K562 (cell line): ENCODE data around the gene VEGFA. TPM values are rescaled to one million over a fixed set of nuclear protein-coding genes. Genes with fewer than 3 reads are reported as not detected.

ENCODE experiments used
- ARID1B ChIP-seq: fragments of 450-650 bp; IDR thresholded peaks from 2 replicates; pipeline ENCODE4 v1.6.1; 2016; ENCODE audit warnings: antibody characterized with exemption, mild to moderate bottlenecking, inconsistent platforms
- ATF7 ChIP-seq: fragments of 450-650 bp; IDR thresholded peaks from 2 replicates; pipeline ENCODE4 v1.7.1; 2014; ENCODE audit warnings: mild to moderate bottlenecking, moderate library complexity
- BRD4 ChIP-seq: fragments of 200-600 bp; sonication (generic); IDR thresholded peaks from 2 replicates; pipeline ENCODE4 v1.6.1; 2017; ENCODE audit warnings: inconsistent platforms
- BRF1 ChIP-seq: IDR thresholded peaks from 3 replicates; pipeline ENCODE4 v1.6.1; 2011; ENCODE audit warnings: borderline replicate concordance, mild to moderate bottlenecking; ENCODE audit not compliant: insufficient read length; ENCODE audit errors: extremely low read depth
- E2F1 ChIP-seq: sonication (generic); formaldehyde crosslinking; IDR thresholded peaks from 2 replicates; pipeline ENCODE4 v1.8.1; 2023; ENCODE audit warnings: mild to moderate bottlenecking, missing genetic modification reagents, moderate library complexity
- ETS1 ChIP-seq: conservative IDR thresholded peaks from 2 replicates; pipeline ENCODE4 v1.6.1; 2011; ENCODE audit warnings: low read depth, mild to moderate bottlenecking, low read length; ENCODE audit not compliant: control insufficient read depth
- GABPA ChIP-seq: fragments of 200-800 bp; sonication (Bioruptor generic); conservative IDR thresholded peaks from 2 replicates; pipeline ENCODE4 v1.6.1; 2016; ENCODE audit warnings: low read depth, missing genetic modification characterization, missing compliant biosample characterization
- GATAD2A ChIP-seq: fragments of 450-650 bp; IDR thresholded peaks from 2 replicates; pipeline ENCODE4 v1.6.1; 2017
- HMGXB4 ChIP-seq: sonication (generic); formaldehyde crosslinking; IDR thresholded peaks from 2 replicates; pipeline ENCODE4 v1.8.1; 2023; ENCODE audit warnings: mild to moderate bottlenecking, missing genetic modification reagents
- L3MBTL2 ChIP-seq: fragments of 450-650 bp; IDR thresholded peaks from 2 replicates; pipeline ENCODE4 v1.6.1; 2016; ENCODE audit warnings: mild to moderate bottlenecking, moderate library complexity
- MECOM ChIP-seq: fragments of 250-450 bp; sonication (Bioruptor Pico); IDR thresholded peaks from 2 replicates; pipeline ENCODE4 v1.8.0; 2022; ENCODE audit warnings: inconsistent platforms
- MEF2D ChIP-seq: conservative IDR thresholded peaks from 2 replicates; pipeline ENCODE4 v1.6.1; 2016; ENCODE audit warnings: low read depth, missing genetic modification characterization, missing compliant biosample characterization
- MTA3 ChIP-seq: fragments of 450-650 bp; formaldehyde crosslinking; IDR thresholded peaks from 2 replicates; pipeline ENCODE4 v1.6.1; 2017; ENCODE audit warnings: mild to moderate bottlenecking, borderline replicate concordance
- PCBP2 ChIP-seq: fragments of 200-400 bp; formaldehyde crosslinking; IDR thresholded peaks from 2 replicates; pipeline ENCODE4 v1.6.1; 2018; ENCODE audit warnings: low read length, low read depth, mild to moderate bottlenecking, moderate library complexity; ENCODE audit not compliant: poor library complexity, severe bottlenecking
- RBM22 ChIP-seq: fragments of 200-400 bp; formaldehyde crosslinking; IDR thresholded peaks from 2 replicates; pipeline ENCODE4 v1.6.1; 2018; ENCODE audit warnings: low read length, low read depth; ENCODE audit not compliant: poor library complexity, severe bottlenecking
- SNAPC5 ChIP-seq: fragments of 250-450 bp; sonication (Bioruptor Pico); IDR thresholded peaks from 2 replicates; pipeline ENCODE4 v1.8.0; 2021; ENCODE audit warnings: moderate library complexity, mild to moderate bottlenecking, inconsistent platforms
- TARDBP ChIP-seq: fragments of 450-650 bp; IDR thresholded peaks from 2 replicates; pipeline ENCODE4 v1.6.1; 2016
- WHSC1 ChIP-seq: IDR thresholded peaks from one replicate; pipeline ENCODE4 v1.6.1; 2012; ENCODE audit warnings: low read length, control low read depth, inconsistent platforms
- ZNF431 ChIP-seq: sonication (generic); formaldehyde crosslinking; IDR thresholded peaks from 2 replicates; pipeline ENCODE4 v1.8.0; 2022; ENCODE audit warnings: mild to moderate bottlenecking, missing genetic modification reagents
- ZNF561 ChIP-seq: fragments of 450-650 bp; formaldehyde crosslinking; conservative IDR thresholded peaks from 2 replicates; pipeline ENCODE4 v1.4.0; 2020; ENCODE audit warnings: mild to moderate bottlenecking, moderate library complexity
- ZNF699 ChIP-seq: fragments of 250-450 bp; sonication (Bioruptor Pico); IDR thresholded peaks from 2 replicates; pipeline ENCODE4 v1.8.0; 2021; ENCODE audit warnings: mild to moderate bottlenecking, moderate library complexity; ENCODE audit not compliant: insufficient replicate concordance
- ZNF740 ChIP-seq, 3 experiments: fragments of 200-800 bp in 1 of 3; sonication (Bioruptor generic) in 1 of 3; sonication (generic) in 1 of 3; formaldehyde crosslinking in 1 of 3; IDR thresholded peaks; 2 replicates each; pipeline versions ENCODE4 v1.6.1 to v1.8.0; 2016 to 2022; ENCODE audit warnings: mild to moderate bottlenecking in 2 of 3, missing compliant biosample characterization in 2 of 3, missing genetic modification characterization in 2 of 3, missing genetic modification reagents in 1 of 3
- ZSCAN29 ChIP-seq: fragments of 450-650 bp; IDR thresholded peaks from 2 replicates; pipeline ENCODE4 v1.6.1; 2017
- ZSCAN32 ChIP-seq: fragments of 450-650 bp; formaldehyde crosslinking; IDR thresholded peaks from 2 replicates; pipeline ENCODE4 v1.4.0; 2020; ENCODE audit warnings: mild to moderate bottlenecking, moderate library complexity
- polyA plus RNA-seq, 8 experiments: library from polyadenylated mRNA; depleted of rRNA in 4 of 8; stranded (reverse) in 5 of 8; unstranded in 3 of 8; fragments of >200 nt; fragmentation: Nextera tagmentation in 2 of 8; fragmentation: Illumina TruSeq in 1 of 8; extraction: Ambion mirVana in 2 of 8; extraction: Trizol in 1 of 8; gene quantifications; 2 replicates each; pipeline versions ENCODE4 v1.2.1 to v1.2.3, GENCODE V29; 2011 to 2014; ENCODE audit warnings: inconsistent platforms in 1 of 8, missing spikeins in 1 of 8
- total RNA-seq, 7 experiments: library from RNA; depleted of rRNA in 6 of 7; stranded (reverse); fragments of >200 nt in 6 of 7; fragmentation: Illumina TruSeq in 2 of 7; extraction: Trizol in 2 of 7; gene quantifications; 2 replicates each; pipeline versions ENCODE4 v1.2.1 to v1.2.3, GENCODE V29; 2011 to 2021; ENCODE audit warnings: low replicate concordance in 1 of 7

Gene VEGFA
- total and polyA plus RNA-seq, 9 of the 15 experiments (the other 6 are each of a cell fraction or from before 2014, with no cell fraction given): 14.0 to 271 (median 124) TPM

- TF ChIP-seq ZNF431 (no peak), ZNF561 (CRISPR knock-in tag) (no peak), GATAD2A (peak; percentile 74; the same call in 1 of the 2 replicates), ZNF699 (no peak), BRF1 (no peak), E2F1 (CRISPR knock-in tag) (no peak), RBM22 (no peak), L3MBTL2 (peak; percentile 91), ARID1B (peak; percentile 87), GABPA (tag) (0 out of 2 replicates have a peak, but pooled peaks have one; percentile 14), ZNF740 (CRISPR knock-in tag; IDR thresholded peaks at IDR 0.05) (no peak), ZNF740 (tag; IDR thresholded peaks at IDR 0.05) (no peak), ATF7 (peak; percentile 95), MEF2D (tag) (no peak; the same call in 1 of the 2 replicates), PCBP2 (no peak), WHSC1 (no peak), ZSCAN29 (no peak), SNAPC5 (CRISPR knock-in tag) (no peak), BRD4 (0 out of 2 replicates have a peak, but pooled peaks have one; percentile 37), MTA3 (peak; percentile 93; the same call in 1 of the 2 replicates), ETS1 (peak; percentile 49; the same call in 1 of the 2 replicates), ZSCAN32 (CRISPR knock-in tag) (peak; percentile 94), TARDBP (no peak), MECOM (CRISPR knock-in tag) (peak; percentile 75), HMGXB4 (CRISPR knock-in tag) (no peak)
These were observed 44.9 kb upstream of the VEGFA start (continued) for GRCh38 chr6:43724914-43725642.
